BLaER1 treated with 17β-estradiol and CSF1 and Interleukin-3, amounts not matched to agents 10 nM and 100 nM (cell line): Measurements from ENCODE around the gene UNC13D.

ENCODE experiments used
- H3K27ac ChIP-seq, 11 experiments: shearing (Covaris generic); formaldehyde crosslinking; 2 replicates each; pipeline ENCODE4 v1.8.1; 2022
- H3K27me3 ChIP-seq, 11 experiments: shearing (Covaris generic); formaldehyde crosslinking; 2 replicates each; pipeline ENCODE4 v1.8.1; 2022
- H3K36me3 ChIP-seq, 11 experiments: shearing (Covaris generic); formaldehyde crosslinking; 2 replicates each; pipeline ENCODE4 v1.8.1; 2022
- H3K4me1 ChIP-seq, 10 experiments: shearing (Covaris generic); formaldehyde crosslinking; 2 replicates each; pipeline ENCODE4 v1.8.1; 2022
- H3K4me2 ChIP-seq, 11 experiments: shearing (Covaris generic); formaldehyde crosslinking; 2 replicates each; pipeline ENCODE4 v1.8.1; 2022
- H3K4me3 ChIP-seq, 10 experiments: shearing (Covaris generic); formaldehyde crosslinking; 2 replicates each; pipeline ENCODE4 v1.8.1; 2022
- H3K9ac ChIP-seq, 11 experiments: shearing (Covaris generic); formaldehyde crosslinking; 2 replicates each; pipeline ENCODE4 v1.8.1; 2022
- H3K9me3 ChIP-seq, 11 experiments: shearing (Covaris generic); formaldehyde crosslinking; replicated peaks in 1 of 11; 2 replicates each; pipeline ENCODE4 v1.8.1; 2022
- H4K20me1 ChIP-seq, 11 experiments: shearing (Covaris generic); formaldehyde crosslinking; 2 replicates each; pipeline ENCODE4 v1.8.1; 2022
- Cebpa-rat ChIP-seq, 11 experiments: shearing (Covaris generic); IDR thresholded peaks; 2 replicates each; pipeline ENCODE4 v1.8.1; 2022

Gene UNC13D

GRCh38 chr17:75828741-75829140 lies 15.5 kb downstream of the UNC13D start:
- no peak for TF ChIP-seq Cebpa-rat (IDR thresholded peaks at IDR 0.05)
- no peaks in the 10 kb centered on the region for H3K9me3 ChIP-seq
- peak overlapping the region in 5 of 11 experiments; percentile 21 to 71 (median 67); a peak in 3 of 22 replicates for H3K27ac ChIP-seq
- H3K27me3 ChIP-seq: no peaks in the 10 kb centered on the region
- H3K9ac ChIP-seq: peak overlapping the region in 5 of 11 experiments; percentile 24 to 74 (median 68); a peak in 5 of 22 replicates
- H3K4me1 ChIP-seq: peaks cover 58 to 77% (median 71%) of the 10 kb centered on the region in 10 experiments
- peak overlapping the region in 9 of 11 experiments; percentile 57 to 88 (median 78); a peak in 10 of 22 replicates for H3K4me2 ChIP-seq
- H4K20me1 ChIP-seq: peaks cover 9 to 97% (median 39%) of the 10 kb centered on the region in 11 experiments; a peak in 19 of 22 replicates
- peaks cover 52 to 96% (median 66%) of the 10 kb centered on the region in 11 experiments for H3K36me3 ChIP-seq
- H3K4me3 ChIP-seq: no peak overlapping the region

GRCh38 chr17:75828076-75828400 lies 16.2 kb downstream of the UNC13D start:
- Histone ChIP-seq H3K4me1 (peaks cover 51 to 72% (median 64%) of the 10 kb centered on the region in 10 experiments), H3K36me3 (peaks cover 56 to 96% (median 68%) of the 10 kb centered on the region in 11 experiments), H3K27ac (peak overlapping the region in 9 of 11 experiments; percentile 21 to 80 (median 68); a peak in 16 of 22 replicates), H3K4me3 (peak overlapping the region in 3 of 10 experiments; percentile 9 to 36 (median 22); a peak in 5 of 20 replicates), H3K9me3 (no peaks in the 10 kb centered on the region), H4K20me1 (peaks cover 7 to 97% (median 45%) of the 10 kb centered on the region in 11 experiments; a peak in 19 of 22 replicates), H3K4me2 (peak overlapping the region; percentile 57 to 88 (median 78)), H3K9ac (peak overlapping the region; percentile 5 to 74 (median 66); a peak in 18 of 22 replicates), H3K27me3 (no peaks in the 10 kb centered on the region)
- no peak for TF ChIP-seq Cebpa-rat (IDR thresholded peaks at IDR 0.05)

- H4K20me1 ChIP-seq: peaks cover 7 to 97% (median 45%) of the 10 kb centered on the region in 11 experiments; a peak in 19 of 22 replicates
- H3K27me3 ChIP-seq: no peaks in the 10 kb centered on the region
- peaks cover 46 to 66% (median 59%) of the 10 kb centered on the region in 10 experiments for H3K4me1 ChIP-seq
- peaks cover 62 to 96% (median 74%) of the 10 kb centered on the region in 11 experiments for H3K36me3 ChIP-seq
- no peaks in the 10 kb centered on the region for H3K9me3 ChIP-seq
- peak overlapping the region in 3 of 10 experiments; percentile 9 to 36 (median 22); a peak in 5 of 20 replicates for H3K4me3 ChIP-seq
- H3K4me2 ChIP-seq: peak overlapping the region; percentile 57 to 88 (median 78)
- peak overlapping the region; percentile 5 to 74 (median 66); a peak in 21 of 22 replicates for H3K9ac ChIP-seq
- no peak for TF ChIP-seq Cebpa-rat (IDR thresholded peaks at IDR 0.05)
- H3K27ac ChIP-seq: peak overlapping the region in 10 of 11 experiments; percentile 26 to 80 (median 68); a peak in 18 of 22 replicates
Measured at GRCh38 chr17:75827308-75828075, 16.7 kb downstream of the UNC13D start.

GRCh38 chr17:75826561-75827307 lies 17.5 kb downstream of the UNC13D start:
- Histone ChIP-seq H3K4me3 (peak overlapping the region in 1 of 10 experiments; percentile 9; a peak in 2 of 20 replicates), H3K9me3 (no peaks in the 10 kb centered on the region), H3K9ac (peak overlapping the region; percentile 5 to 74 (median 66); a peak in 20 of 22 replicates), H3K4me2 (peak overlapping the region; percentile 57 to 88 (median 78); a peak in 21 of 22 replicates), H3K36me3 (peaks cover 69 to 96% (median 81%) of the 10 kb centered on the region in 11 experiments), H4K20me1 (peaks cover 13 to 97% (median 46%) of the 10 kb centered on the region in 11 experiments; a peak in 19 of 22 replicates), H3K27ac (peak overlapping the region in 10 of 11 experiments; percentile 26 to 80 (median 68); a peak in 18 of 22 replicates), H3K27me3 (no peaks in the 10 kb centered on the region), H3K4me1 (peaks cover 38 to 62% (median 53%) of the 10 kb centered on the region in 10 experiments)
- no peak for TF ChIP-seq Cebpa-rat (IDR thresholded peaks at IDR 0.05)

DNA sequence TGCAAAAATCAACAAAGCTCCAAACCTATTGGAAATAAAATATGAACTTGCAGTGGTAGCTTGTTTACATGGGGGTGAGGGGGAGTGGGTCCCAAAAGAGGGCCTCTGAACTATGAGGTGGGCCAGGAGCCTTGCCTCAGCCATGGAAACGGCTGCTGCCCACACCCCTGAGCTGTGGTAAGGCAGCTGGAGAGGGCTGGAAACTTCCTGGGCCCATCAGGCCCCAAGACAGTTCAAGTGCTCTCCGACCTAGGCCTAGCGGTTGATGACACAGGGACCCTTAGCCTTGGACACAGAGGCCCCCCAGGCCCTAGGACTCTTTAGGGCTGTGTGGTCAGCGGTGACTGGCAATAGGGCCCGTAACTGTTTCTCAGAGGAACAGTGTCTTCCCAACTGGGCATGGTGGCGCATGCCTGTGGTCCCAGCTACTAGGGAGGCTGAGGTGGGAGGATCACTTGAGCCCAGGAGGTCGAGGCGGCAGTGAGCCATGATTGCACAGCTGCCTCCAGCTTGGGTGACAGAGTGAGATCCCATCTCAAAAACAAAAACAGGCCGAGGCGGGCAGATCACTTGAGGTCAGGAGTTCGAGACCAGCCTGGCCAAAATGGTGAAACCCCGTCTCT lies 18.3 kb downstream of the UNC13D start:
- Histone ChIP-seq H3K9ac (peak overlapping the region in 7 of 11 experiments; percentile 3 to 38 (median 27); a peak in 4 of 22 replicates), H3K36me3 (peaks cover 75 to 97% (median 87%) of the 10 kb centered on the region in 11 experiments), H3K27ac (peak overlapping the region in 5 of 11 experiments; percentile 4 to 71 (median 21); a peak in 7 of 22 replicates), H3K4me1 (peaks cover 35 to 58% (median 49%) of the 10 kb centered on the region in 10 experiments), H3K4me2 (peak overlapping the region in 5 of 11 experiments; percentile 29 to 88 (median 78); a peak in 7 of 22 replicates), H3K4me3 (no peak overlapping the region), H3K9me3 (no peaks in the 10 kb centered on the region), H4K20me1 (peaks cover 16 to 99% (median 54%) of the 10 kb centered on the region in 11 experiments; a peak in 19 of 22 replicates), H3K27me3 (no peaks in the 10 kb centered on the region)
- TF ChIP-seq Cebpa-rat (IDR thresholded peaks at IDR 0.05): no peak

DNA sequence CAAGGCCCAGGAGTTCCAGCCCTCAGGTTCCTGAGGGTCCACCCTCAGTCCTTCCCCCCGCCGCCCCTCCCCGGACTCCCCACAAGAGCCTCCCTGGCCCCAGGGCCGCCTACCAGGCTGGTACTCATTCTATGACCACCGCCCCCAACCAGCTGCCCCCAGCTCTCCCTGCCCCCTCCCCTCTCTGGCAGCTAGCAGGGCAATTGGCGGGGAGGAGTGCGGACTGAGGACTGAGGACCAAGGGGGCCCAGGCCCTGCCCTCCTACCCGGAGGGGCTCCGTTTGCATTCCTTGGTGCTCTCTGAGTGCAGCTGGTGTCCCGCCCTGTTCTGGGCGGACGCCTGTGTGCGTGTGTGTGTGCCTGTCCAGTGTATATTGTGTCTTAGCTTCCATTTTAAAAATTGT lies 19.1 kb downstream of the UNC13D start:
- no peak for TF ChIP-seq Cebpa-rat (IDR thresholded peaks at IDR 0.05)
- H3K36me3 ChIP-seq: peaks cover 75 to 97% (median 87%) of the 10 kb centered on the region in 11 experiments

DNA sequence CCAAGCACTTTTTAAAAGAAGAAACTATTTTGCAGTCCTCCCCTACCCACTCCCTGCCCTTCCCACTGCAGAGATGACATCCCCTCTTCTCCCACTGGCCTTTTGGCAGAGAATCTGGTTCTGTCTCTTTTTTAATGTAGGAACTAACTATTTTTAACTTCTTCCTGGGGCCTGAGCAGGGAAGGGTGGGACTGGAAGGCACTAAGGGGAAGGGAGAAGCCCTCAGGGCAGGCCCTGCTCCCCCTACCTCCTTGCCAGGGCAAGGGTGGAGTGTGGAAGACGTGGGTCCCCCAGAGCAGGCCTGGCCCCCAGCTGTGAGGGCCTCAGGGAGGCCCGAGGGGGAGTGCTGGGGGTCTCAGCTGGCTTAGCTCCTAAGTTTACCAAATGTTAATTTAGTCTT lies 19.5 kb downstream of the UNC13D start:
- Histone ChIP-seq H3K27me3 (no peaks in the 10 kb centered on the region), H3K27ac (peak overlapping the region in 5 of 11 experiments; percentile 4 to 73 (median 37); a peak in 7 of 22 replicates), H4K20me1 (peaks cover 16 to 99% (median 53%) of the 10 kb centered on the region in 11 experiments; a peak in 19 of 22 replicates), H3K4me2 (peak overlapping the region in 4 of 11 experiments; percentile 12 to 74 (median 56); a peak in 6 of 22 replicates), H3K9me3 (no peaks in the 10 kb centered on the region), H3K4me3 (no peak overlapping the region), H3K9ac (peak overlapping the region in 8 of 11 experiments; percentile 27 to 77 (median 42); a peak in 9 of 22 replicates), H3K36me3 (peaks cover 75 to 97% (median 87%) of the 10 kb centered on the region in 11 experiments), H3K4me1 (peaks cover 31 to 55% (median 44%) of the 10 kb centered on the region in 10 experiments)
- TF ChIP-seq Cebpa-rat (IDR thresholded peaks at IDR 0.05): no peak

More for the DNA sequence above, 19.1 kb downstream of the UNC13D start:
- peak overlapping the region in 5 of 11 experiments; percentile 27 to 77 (median 54); a peak in 6 of 22 replicates for H3K9ac ChIP-seq
- peak overlapping the region in 3 of 11 experiments; percentile 37 to 74 (median 74); a peak in 3 of 22 replicates for H3K4me2 ChIP-seq
- H3K27ac ChIP-seq: peak overlapping the region in 3 of 11 experiments; percentile 4 to 73 (median 60); a peak in 2 of 22 replicates
- H3K27me3 ChIP-seq: no peaks in the 10 kb centered on the region
- peaks cover 16 to 99% (median 53%) of the 10 kb centered on the region in 11 experiments; a peak in 19 of 22 replicates for H4K20me1 ChIP-seq
- peaks cover 31 to 55% (median 47%) of the 10 kb centered on the region in 10 experiments for H3K4me1 ChIP-seq
- no peak overlapping the region for H3K4me3 ChIP-seq
- no peaks in the 10 kb centered on the region for H3K9me3 ChIP-seq
